Tibial nerve (tissue), 4 donors: ENCODE data around the gene TPRN. TPM values are rescaled to one million over a fixed set of nuclear protein-coding genes. Genes with fewer than 3 reads are reported as not detected.

ENCODE experiments used
- DNase-seq, 2 donors: peaks; one replicate each; pipeline ENCODE4 v3.0.0-alpha.2; 2019; ENCODE audit warnings: low spot score in 2 of 2
- H3K27ac ChIP-seq, 4 donors: fragments of 200-600 bp; sonication (generic) in 3 of 4; one replicate each; pipeline ENCODE4 v1.5.1; 2017 to 2019; ENCODE audit warnings: mild to moderate bottlenecking in 1 of 4
- H3K27me3 ChIP-seq, 2 donors: fragments of 200-600 bp; sonication (generic) in 1 of 2; one replicate each; pipeline versions ENCODE4 v1.5.1 to v1.6.0; 2017 to 2019
- H3K36me3 ChIP-seq, 3 donors: fragments of 200-600 bp; sonication (generic); one replicate each; pipeline ENCODE4 v1.5.1; 2018 to 2019
- H3K4me1 ChIP-seq, 4 donors: fragments of 200-600 bp; sonication (generic) in 3 of 4; one replicate each; pipeline ENCODE4 v1.5.1; 2017 to 2019
- H3K4me3 ChIP-seq, 4 donors: fragments of 200-600 bp; sonication (generic) in 3 of 4; one replicate each; pipeline ENCODE4 v1.5.1; 2017 to 2019; ENCODE audit warnings: mild to moderate bottlenecking in 1 of 4, moderate library complexity in 1 of 4
- H3K9me3 ChIP-seq, 4 donors: fragments of 200-600 bp; sonication (generic) in 3 of 4; one replicate each; pipeline ENCODE4 v1.5.1; 2017 to 2019
- CTCF ChIP-seq, 5 experiments: fragments of 200-600 bp in 3 of 5; fragments of 450-650 bp in 2 of 5; sonication (generic) in 3 of 5; IDR thresholded peaks; one replicate each; pipeline ENCODE4 v1.5.1; 2016 to 2019; ENCODE audit warnings: antibody characterized with exemption in 5 of 5, mild to moderate bottlenecking in 3 of 5, moderate library complexity in 2 of 5
- EP300 ChIP-seq, 2 donors: sonication (generic); formaldehyde crosslinking; IDR thresholded peaks; one replicate each; pipeline ENCODE4 v1.6.1; 2017; ENCODE audit warnings: antibody characterized with exemption in 2 of 2, mild to moderate bottlenecking in 1 of 2
- POLR2A ChIP-seq, 2 donors: fragments of 450-650 bp; IDR thresholded peaks; one replicate each; pipeline ENCODE4 v1.6.1; 2017; ENCODE audit warnings: antibody characterized with exemption in 2 of 2, mild to moderate bottlenecking in 2 of 2, moderate library complexity in 2 of 2
- WGBS, 2 donors: methylation state at CpG; one replicate each; pipeline ENCODE4 v1.1.5; 2018; 5-methylcytosine and 5-hydroxymethylcytosine counted together
- total RNA-seq, 4 donors: library from RNA; depleted of rRNA; stranded (reverse); fragments of >200 nt; gene quantifications; one replicate each; pipeline ENCODE4 v1.1.0, GENCODE V29; 2016

TPRN gene
- total RNA-seq, 4 donors from 2014 or later, result 6.8 to 12.3 (median 8.9) TPM

DNA sequence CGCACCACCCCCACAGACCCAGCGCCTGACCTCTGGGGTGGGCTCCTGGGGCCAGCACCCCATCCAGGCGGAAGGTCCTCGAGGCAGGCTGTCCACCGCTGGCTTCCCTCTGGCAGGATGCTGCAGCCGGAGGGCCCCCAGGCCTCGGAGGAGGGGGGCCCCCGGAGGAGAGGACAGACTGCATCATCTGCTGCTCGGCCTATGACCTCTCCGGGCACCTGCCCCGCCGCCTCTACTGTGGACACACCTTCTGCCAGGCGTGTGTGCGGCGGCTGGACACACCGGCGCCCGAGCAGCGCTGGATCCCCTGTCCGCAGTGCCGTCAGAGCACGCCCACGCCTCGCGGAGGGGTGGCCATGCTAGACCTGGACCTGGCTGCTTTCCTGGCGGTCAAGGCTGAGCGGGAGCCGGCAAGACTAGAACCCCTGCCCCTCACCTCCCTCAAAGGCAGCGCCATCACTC is 28.0 kb upstream of the TPRN start:
- no peak for DNase-seq
- Histone ChIP-seq H3K4me3 (no peak overlapping the region), H3K9me3 (no peaks in the 10 kb centered on the region), H3K27ac (no peak overlapping the region), H3K27me3 (peaks cover 0 to 72% of the 10 kb centered on the region in 2 donors), H3K4me1 (peaks cover 0 to 26% (median 11%) of the 10 kb centered on the region in 4 donors), H3K36me3 (no peaks in the 10 kb centered on the region)
- WGBS, 2 donors, result 58 to 75% methylated on average over 16 to 27 of the region's 29 CpGs
- TF ChIP-seq POLR2A (IDR thresholded peaks at IDR 0.05), result no peak
- TF ChIP-seq EP300 (IDR thresholded peaks at IDR 0.05), result no peak
- no peak for TF ChIP-seq CTCF (IDR thresholded peaks at IDR 0.05)

GRCh38 chr9:137227853-137228505 is 27.4 kb upstream of the TPRN start:
- no peak for DNase-seq
- Histone ChIP-seq H3K4me3 (no peak overlapping the region), H3K27ac (no peak overlapping the region), H3K9me3 (no peaks in the 10 kb centered on the region), H3K27me3 (peaks cover 0 to 66% of the 10 kb centered on the region in 2 donors), H3K4me1 (peaks cover 0 to 28% (median 12%) of the 10 kb centered on the region in 4 donors), H3K36me3 (no peaks in the 10 kb centered on the region)
- TF ChIP-seq EP300 (IDR thresholded peaks at IDR 0.05) (no peak), POLR2A (IDR thresholded peaks at IDR 0.05) (no peak), CTCF (IDR thresholded peaks at IDR 0.05) (no peak)
- WGBS, 2 donors, result 34 to 41% methylated on average over 12 to 15 of the region's 18 CpGs

GRCh38 chr9:137227054-137227852 is 26.7 kb upstream of the TPRN start, which contains the start of gene RNF224:
Gene RNF224, plus strand, starts transcription at chr9:137227502. Its CDS starts 834 bp downstream, at chr9:137228336.
- 3 to 28% methylated on average over 5 to 21 of the region's 25 CpGs for WGBS, 2 donors
- Histone ChIP-seq H3K27ac (peak within 1 kb of the TSS in 2 of 4 donors; percentile 17 to 54), H3K27me3 (peaks cover 0 to 59% of the 10 kb centered on the region in 2 donors), H3K4me3 (no peak within 1 kb of the TSS), H3K36me3 (no peaks in the 10 kb centered on the region), H3K4me1 (peaks cover 0 to 35% (median 19%) of the 10 kb centered on the region in 4 donors), H3K9me3 (no peaks in the 10 kb centered on the region)
- DNase-seq, result peak; percentile 45 to 61
- TF ChIP-seq CTCF (IDR thresholded peaks at IDR 0.05) (peak; percentile 81 to 92 (median 85)), POLR2A (IDR thresholded peaks at IDR 0.05) (no peak), EP300 (IDR thresholded peaks at IDR 0.05) (no peak)

DNA sequence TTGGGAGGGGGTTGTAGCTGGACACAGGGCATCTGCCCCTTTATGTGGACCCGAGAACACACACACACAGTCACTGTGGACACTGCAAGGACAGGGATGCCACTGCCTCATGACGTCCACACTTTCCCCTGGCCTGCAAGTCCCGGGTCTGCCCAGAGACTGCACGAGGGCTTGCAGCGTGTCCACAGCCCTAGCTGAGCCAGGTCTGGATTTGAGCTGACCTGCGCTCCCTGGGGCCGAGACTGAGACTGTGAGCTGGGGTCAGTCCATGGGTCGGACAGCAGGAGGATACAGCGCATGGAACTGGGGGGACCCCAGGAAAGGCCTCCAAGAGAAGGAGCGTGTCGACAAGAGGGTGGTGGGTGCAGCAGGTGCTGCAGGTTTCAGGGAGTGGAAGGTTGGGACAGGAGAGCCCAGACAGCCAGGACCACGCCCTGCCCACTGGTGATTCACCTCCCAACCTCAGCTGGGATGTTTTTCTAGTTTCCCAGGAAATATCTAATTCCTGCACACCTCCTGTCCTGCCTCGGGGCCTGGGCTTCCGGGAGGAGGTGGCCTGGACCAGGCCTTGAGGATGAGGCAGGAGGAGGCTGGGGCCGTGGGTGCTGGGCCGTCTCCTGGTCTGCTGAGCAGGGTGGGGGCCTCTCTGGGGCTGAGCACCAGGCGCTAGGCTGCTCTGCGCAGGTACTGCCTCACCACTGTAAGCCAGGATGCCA is 26.0 kb upstream of the TPRN start:
- peaks cover 0 to 39% (median 21%) of the 10 kb centered on the region in 4 donors for H3K4me1 ChIP-seq
- H3K36me3 ChIP-seq, result no peaks in the 10 kb centered on the region
- WGBS, 2 donors, result 65 to 66% methylated on average over 12 to 18 of the region's 18 CpGs
- H3K27me3 ChIP-seq, result peaks cover 0 to 51% of the 10 kb centered on the region in 2 donors
- H3K27ac ChIP-seq, result peak overlapping the region in 1 of 4 donors; percentile 17
- H3K4me3 ChIP-seq, result no peak overlapping the region
- no peaks in the 10 kb centered on the region for H3K9me3 ChIP-seq
- TF ChIP-seq EP300 (IDR thresholded peaks at IDR 0.05), result no peak
- TF ChIP-seq CTCF (IDR thresholded peaks at IDR 0.05), result no peak
- no peak for TF ChIP-seq POLR2A (IDR thresholded peaks at IDR 0.05)
- DNase-seq, result no peak
